Superior temporal gyrus (tissue), 1 donor: ENCODE measurements around the gene NUP205.

Experiments used
- DNase-seq: peaks from one replicate; pipeline ENCODE4 v3.0.0-alpha.2; 2016; ENCODE audit errors: extremely low spot score

Gene NUP205

DNA sequence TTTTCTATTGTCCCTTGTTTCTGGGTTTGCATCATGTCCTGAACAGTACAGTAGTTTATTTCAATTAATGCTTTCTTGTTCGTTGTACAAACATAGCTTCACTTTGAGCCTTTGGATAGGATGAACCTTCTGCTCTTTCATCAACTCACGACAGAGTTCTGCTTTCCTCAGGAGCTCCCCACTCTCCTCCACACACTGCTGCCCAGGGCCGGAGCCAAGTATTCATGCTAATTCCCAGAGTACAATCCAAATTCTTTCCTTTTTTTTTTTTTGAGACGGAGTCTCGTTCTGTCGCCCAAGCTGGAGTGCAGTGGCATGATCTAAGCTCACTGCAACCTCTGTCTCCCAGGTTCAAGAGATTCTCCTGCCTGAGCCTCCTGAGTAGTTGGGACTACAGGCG lies 7.5 kb upstream of the NUP205 start:
- no peak for DNase-seq

- DNase-seq = no peak
Observed at GRCh38 chr7:135552148-135552547, 5.6 kb upstream of the NUP205 start.

- DNase-seq = no peak
Observed at GRCh38 chr7:135553346-135553745, 4.4 kb upstream of the NUP205 start.

DNA sequence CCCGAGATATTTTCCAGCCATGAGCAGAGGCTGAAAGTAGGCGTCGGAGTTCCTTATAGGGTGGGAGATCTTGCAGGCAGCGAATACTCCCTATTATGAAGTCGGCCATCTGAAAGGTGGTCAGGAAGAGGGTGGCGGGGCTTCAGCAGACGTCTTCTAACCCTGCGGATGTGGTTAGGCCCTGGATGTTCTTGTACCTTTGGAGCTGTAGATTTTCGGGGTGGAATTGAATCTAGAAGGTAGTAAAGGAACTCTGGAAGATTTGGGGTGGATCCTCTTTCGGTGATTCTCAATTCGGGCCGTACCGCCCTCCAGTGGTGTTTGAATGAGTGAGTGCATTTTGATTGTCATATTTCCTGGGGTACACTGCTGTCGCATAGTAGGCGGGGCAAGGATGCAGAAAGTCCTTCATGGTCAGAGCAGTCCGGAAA lies 635 bp downstream of the NUP205 start:
- DNase-seq = peak; percentile 76

DNA sequence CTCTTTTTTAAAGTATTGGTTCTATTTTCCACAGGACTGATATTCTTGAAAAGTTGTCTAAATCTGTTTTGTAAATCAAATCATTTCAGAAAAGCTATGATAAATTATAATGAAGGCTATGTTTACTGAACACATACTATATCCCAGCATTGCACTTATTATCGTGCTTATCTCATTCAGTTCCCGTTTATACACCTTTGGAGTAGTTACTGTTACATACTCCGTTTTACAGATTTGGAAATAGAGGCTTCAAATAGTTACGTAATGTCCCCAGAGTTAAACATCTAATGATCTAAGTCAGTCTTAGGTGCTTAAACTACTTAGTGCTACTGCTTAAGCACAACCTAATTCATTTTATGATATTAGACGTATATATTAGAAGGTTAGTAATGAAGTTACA lies 1.2 kb downstream of the NUP205 start:
- DNase-seq = no peak

- no peak for DNase-seq
Observed at GRCh38 chr7:135560631-135561030, 2.9 kb downstream of the NUP205 start.

- no peak for DNase-seq
Observed at GRCh38 chr7:135562720-135563119, 5.0 kb downstream of the NUP205 start.

DNA sequence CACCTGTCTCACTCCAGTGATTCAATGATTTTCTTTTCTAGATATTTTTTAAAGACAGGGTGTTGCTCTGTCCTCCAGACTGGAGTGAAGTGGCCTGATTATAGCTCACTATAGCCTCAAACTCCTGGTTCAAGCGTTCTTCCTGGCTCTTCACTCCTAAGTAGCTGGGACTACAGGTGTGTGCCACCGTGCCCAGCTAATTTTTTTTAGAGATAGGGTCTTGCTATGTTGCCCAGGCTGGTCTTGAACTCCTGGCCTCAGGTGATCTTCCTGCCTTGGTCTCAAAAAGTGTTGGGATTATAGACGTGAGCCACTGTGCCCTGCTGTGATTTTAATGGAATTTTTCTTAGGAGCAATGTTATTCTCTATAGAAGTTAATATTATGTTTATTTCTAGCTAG lies 14.1 kb downstream of the NUP205 start:
- DNase-seq = no peak

- DNase-seq = no peak
Observed at GRCh38 chr7:135573541-135573940, 15.8 kb downstream of the NUP205 start.

GRCh38 chr7:135575296-135575695 lies 17.6 kb downstream of the NUP205 start:
- no peak for DNase-seq

- no peak for DNase-seq
Observed at GRCh38 chr7:135578569-135578968, 20.9 kb downstream of the NUP205 start.

DNA sequence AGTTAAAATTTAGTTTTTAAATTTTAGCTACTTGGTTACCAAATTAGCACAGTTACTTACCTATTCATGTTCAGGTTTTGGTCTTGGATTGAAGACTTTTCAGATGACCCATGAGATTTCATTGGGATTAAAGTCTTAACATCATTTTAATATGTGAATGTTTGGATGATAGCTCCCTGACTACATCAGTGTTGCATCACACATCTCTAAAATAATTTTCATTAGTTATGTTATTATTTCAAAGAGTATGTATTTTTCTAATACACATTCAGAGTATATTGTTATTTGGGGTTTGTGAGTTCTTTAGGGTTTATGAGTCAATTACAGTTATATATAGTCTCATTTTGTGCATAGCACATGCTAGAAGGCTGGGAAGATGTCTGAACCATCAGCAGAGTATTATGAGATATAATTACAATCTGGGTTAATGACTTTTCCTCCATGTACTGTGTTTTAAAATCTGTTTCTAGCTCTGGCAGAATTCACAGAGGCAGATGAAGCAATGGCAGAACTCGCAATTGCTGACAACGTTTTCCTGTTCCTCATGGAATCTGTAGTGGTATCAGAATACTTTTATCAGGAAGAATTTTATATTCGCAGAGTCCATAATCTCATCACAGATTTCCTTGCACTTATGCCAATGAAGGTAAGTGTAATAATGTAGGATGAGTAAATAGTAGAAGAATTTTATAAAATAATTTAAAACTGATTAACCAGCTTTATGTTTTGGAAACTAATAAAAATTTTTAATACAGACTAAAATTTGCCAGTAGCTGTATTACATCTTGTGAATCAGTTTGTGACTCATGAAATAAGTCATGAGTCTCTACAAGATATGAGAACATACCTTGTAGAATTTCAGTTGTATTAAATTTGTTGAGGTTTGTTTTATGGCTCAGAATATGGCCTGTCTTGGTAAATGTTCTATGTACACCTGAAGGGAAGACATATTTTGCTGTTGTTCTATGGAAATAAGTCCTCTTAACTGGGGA lies 26.9 kb downstream of the NUP205 start:
- no peak for DNase-seq

DNA sequence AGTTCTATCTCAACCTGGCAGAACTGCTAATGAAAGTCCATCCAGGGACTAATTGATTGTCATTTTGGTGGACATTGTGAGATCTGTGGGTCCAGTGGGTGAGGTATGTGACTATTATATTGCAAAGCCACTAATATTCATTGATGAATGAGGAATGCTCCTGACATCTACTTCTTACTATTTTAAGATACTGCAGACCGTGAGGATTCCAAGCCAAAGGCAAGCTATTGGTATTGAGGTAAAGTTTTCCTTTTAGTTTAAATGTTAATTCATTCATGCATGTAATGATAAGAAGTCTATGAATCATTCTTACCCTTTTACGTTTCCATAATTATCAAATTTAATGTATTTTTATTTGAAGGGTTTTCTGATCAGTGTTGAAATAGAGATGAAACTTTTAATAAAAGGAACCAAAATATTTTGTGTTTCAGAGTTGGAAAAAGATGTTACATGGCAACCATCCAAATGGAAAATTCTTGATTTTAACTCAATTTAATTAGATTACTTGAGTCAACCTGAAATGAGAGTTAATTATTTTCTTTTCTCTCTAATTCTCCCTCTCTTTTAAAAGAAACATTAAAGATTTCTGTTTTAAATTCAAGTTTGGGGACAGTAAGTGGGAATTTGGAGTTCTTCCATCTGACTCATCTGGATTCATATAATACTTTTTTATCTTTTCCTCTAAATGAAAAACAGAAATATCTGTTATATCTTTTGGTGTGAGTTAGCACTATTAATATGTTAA lies 39.6 kb downstream of the NUP205 start:
- DNase-seq = no peak

DNA sequence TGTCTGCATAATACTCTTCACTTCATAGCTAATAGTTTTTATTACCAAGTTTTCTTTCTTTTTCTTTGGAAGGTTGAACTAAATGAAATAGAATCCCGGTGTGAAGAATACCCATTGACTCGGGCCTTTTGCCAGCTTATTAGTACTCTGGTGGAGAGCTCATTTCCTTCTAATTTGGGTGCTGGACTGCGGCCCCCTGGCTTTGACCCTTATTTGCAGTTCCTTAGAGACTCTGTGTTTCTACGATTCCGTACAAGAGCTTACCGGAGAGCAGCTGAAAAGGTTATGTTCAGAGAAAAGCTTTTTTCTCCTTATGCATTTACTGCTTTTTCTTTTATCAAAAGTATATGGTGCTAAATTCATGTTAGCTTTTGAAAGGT lies 40.2 kb downstream of the NUP205 start:
- DNase-seq = no peak

- DNase-seq = no peak
Observed at GRCh38 chr7:135599471-135599870, 41.8 kb downstream of the NUP205 start.

DNA sequence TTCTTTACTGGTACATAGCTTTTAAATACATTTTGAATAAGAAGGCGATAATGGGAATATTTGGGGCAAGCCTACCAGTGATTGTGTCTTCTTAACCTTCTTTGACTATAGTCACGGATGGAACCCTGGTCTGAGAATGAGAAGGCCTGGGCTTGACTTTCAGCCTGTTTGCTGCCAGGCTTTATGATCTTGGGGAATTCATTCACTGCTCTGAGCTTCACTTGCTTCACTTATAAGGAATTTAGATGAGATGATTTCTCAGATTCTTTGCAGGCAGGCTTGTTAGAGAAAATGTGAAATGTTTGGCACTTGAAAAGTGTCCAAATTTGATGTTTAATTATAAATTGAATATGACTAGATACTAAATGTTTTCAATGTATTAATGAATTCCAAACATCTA lies 42.5 kb downstream of the NUP205 start:
- DNase-seq = no peak

DNA sequence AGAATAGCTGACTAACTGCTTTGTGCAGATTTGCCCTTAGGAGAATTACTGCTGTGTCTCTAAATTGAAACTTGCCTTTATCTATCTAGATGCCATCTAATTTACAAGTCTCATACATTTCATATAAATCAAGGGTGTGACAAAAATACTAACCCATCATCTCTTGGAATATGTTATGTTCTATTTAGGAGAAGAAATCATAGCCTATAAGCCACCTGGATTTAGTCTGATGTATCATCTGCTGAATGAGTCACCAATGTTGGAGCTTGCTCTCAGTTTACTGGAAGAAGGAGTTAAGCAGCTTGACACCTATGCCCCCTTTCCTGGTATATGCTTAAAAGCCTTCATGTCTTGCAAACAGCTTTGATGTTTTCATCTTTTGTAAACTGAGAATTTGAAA lies 43.5 kb downstream of the NUP205 start:
- no peak for DNase-seq

DNA sequence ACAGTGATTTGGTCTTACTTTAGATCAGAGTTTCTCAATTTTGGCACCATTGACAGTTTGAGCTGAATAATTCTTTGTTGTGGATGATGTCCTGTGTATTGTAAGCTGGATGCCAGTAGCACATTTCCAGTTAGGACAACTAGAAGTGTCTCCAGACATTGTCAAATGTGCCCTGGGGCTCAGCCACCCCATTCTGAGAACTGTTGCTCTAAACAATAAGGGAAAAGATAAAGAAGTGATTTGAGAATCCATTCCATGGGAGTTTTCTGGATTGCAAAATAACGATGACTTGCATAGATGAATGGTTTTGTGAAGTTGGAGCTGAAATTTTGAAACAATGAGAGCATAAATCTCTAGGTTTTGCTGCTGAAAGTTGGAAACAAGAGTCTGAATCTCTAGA lies 44.6 kb downstream of the NUP205 start:
- peak; percentile 69 for DNase-seq

DNA sequence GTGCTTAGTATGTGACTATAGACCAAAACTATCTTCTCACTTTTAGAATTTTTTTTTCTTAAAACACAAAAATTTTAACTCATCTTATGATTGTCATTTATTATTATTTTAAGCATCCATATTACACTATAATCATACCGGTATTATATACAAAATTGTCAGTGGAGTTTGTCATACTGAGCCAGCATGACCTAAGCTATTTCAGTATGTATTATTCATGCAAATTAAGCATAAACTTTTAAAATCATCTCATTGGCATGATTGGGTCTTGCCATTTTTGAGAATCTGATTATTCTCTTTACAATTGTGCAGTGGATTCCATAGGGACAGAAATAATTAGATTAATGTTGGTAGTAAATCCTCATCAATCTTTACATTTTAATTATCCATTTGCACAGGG lies 58.4 kb downstream of the NUP205 start:
- no peak for DNase-seq

- DNase-seq = no peak
Observed at GRCh38 chr7:135617781-135618180, 60.1 kb downstream of the NUP205 start.

GRCh38 chr7:135618510-135618909 lies 60.8 kb downstream of the NUP205 start:
- DNase-seq = no peak

DNA sequence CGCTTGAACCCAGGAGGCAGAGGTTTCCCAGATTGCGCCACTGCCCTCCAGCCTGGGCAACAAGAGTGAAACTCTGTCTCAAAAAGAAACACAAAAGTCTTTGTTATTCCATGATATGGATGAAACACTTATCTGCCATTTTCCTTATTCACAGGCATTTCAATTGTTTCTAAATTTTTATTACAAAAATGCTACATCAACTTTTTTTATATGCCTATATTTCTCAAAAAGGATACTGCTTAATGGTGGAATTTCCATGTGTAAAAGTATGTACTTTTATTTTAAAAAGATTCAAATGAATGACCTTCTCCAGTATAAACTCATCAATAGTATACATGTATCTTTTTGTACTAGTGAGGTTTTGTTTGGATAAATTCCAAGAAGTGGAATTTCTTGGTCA lies 62.7 kb downstream of the NUP205 start:
- no peak for DNase-seq
